ENCODE measurements around the gene KRTAP5-6.

The KRTAP5-6 gene

GRCh38 chr11:1735271-1735670, 38.3 kb downstream of the KRTAP5-6 start:
- DNase-seq = no peak

- no peak for DNase-seq
These were observed 39.5 kb downstream of the KRTAP5-6 start for GRCh38 chr11:1736447-1736992.

- DNase-seq = no peak
These were observed 40.2 kb downstream of the KRTAP5-6 start for GRCh38 chr11:1737080-1737757.

- DNase-seq = no peak
These were observed 41.4 kb downstream of the KRTAP5-6 start for GRCh38 chr11:1738380-1738779.

- no peak for DNase-seq
These were observed 42.6 kb downstream of the KRTAP5-6 start for GRCh38 chr11:1739576-1739975.

GRCh38 chr11:1740786-1741530, 44.0 kb downstream of the KRTAP5-6 start:
- no peak for DNase-seq

- no peak for DNase-seq
These were observed 44.7 kb downstream of the KRTAP5-6 start for GRCh38 chr11:1741741-1742140.

GRCh38 chr11:1742371-1742770, 45.4 kb downstream of the KRTAP5-6 start:
- no peak for DNase-seq

GRCh38 chr11:1742869-1743584, 46.0 kb downstream of the KRTAP5-6 start:
- DNase-seq = no peak

- no peak for DNase-seq
These were observed 46.7 kb downstream of the KRTAP5-6 start for GRCh38 chr11:1743585-1744136.

GRCh38 chr11:1744137-1744886, 47.3 kb downstream of the KRTAP5-6 start:
- no peak for DNase-seq

- DNase-seq = no peak
These were observed 48.1 kb downstream of the KRTAP5-6 start for GRCh38 chr11:1744891-1745700.

GRCh38 chr11:1745701-1746320, 48.8 kb downstream of the KRTAP5-6 start:
- no peak for DNase-seq

GRCh38 chr11:1746511-1746931, 49.5 kb downstream of the KRTAP5-6 start:
- no peak for DNase-seq

- no peak for DNase-seq
These were observed 50.2 kb downstream of the KRTAP5-6 start for GRCh38 chr11:1746956-1747752.
